Measurements from ENCODE around the gene MISP. TPM values are rescaled to one million over a fixed set of nuclear protein-coding genes. Genes with fewer than 3 reads are reported as not detected.

The MISP gene
- total and polyA plus RNA-seq, 9 of the 15 experiments (the other 6 are each of a cell fraction or from before 2014, with no cell fraction given): 0.04 to 0.29 (median 0.05) TPM; not detected in 5

GRCh38 chr19:798415-799075 is 47.6 kb downstream of the MISP start (continued):
- peak; percentile 16 for TF ChIP-seq SAP30 (IDR thresholded peaks at IDR 0.05; ENCODE audit: borderline replicate concordance, insufficient read depth, low read depth, low read length, poor library complexity, severe bottlenecking)
- TF ChIP-seq POLR2A (conservative IDR thresholded peaks at IDR 0.05): 0 out of 2 replicates have a peak, but pooled peaks have one; percentile 23
- TF ChIP-seq FIP1L1 (IDR thresholded peaks at IDR 0.05; ENCODE audit: low read depth, low read length, poor library complexity, severe bottlenecking): peak; percentile 47
- peak; percentile 47; the same call in 1 of the 2 replicates for TF ChIP-seq E2F1 (CRISPR knock-in tag; IDR thresholded peaks at IDR 0.05)
- TF ChIP-seq PCBP1 (IDR thresholded peaks at IDR 0.05; ENCODE audit: low read depth, low read length, poor library complexity, severe bottlenecking): peak; percentile 4
- peak; percentile 42 for TF ChIP-seq ZFX (CRISPR knock-in tag; IDR thresholded peaks at IDR 0.05)
- no peak for TF ChIP-seq HEY1 (CRISPR knock-in tag; IDR thresholded peaks at IDR 0.05; ENCODE audit: borderline replicate concordance)
